Psoas muscle (tissue), 8 donors: Measurements from ENCODE around the gene FAM200B. TPM values are rescaled to one million over a fixed set of nuclear protein-coding genes. Genes with fewer than 3 reads are reported as not detected.

Experiments
- ATAC-seq, 4 donors: fragments of 200-7000 bp; cut with Tn5 transposase; one replicate each; pipeline ENCODE4 v1.9.1; 2020; ENCODE audit warnings: moderate library complexity in 3 of 4, mild to moderate bottlenecking in 2 of 4
- DNase-seq, 2 donors: peaks; one replicate each; pipeline ENCODE4 v3.0.0-alpha.2; 2020
- H3K27ac ChIP-seq: fragments of 200-600 bp; one replicate; pipeline ENCODE4 v1.8.0; 2022
- H3K27me3 ChIP-seq, 3 donors: fragments of 200-600 bp in 1 of 3; one replicate each; pipeline versions ENCODE4 v1.6.1 to v1.8.0; 2013 to 2022; ENCODE audit warnings: low read length in 2 of 3, mild to moderate bottlenecking in 2 of 3, moderate library complexity in 1 of 3; ENCODE audit not compliant: insufficient read depth in 3 of 3
- H3K36me3 ChIP-seq, 2 donors: fragments of 200-600 bp in 1 of 2; one replicate each; pipeline versions ENCODE4 v1.6.1 to v1.8.0; 2013 to 2022; ENCODE audit warnings: low read depth in 1 of 2, mild to moderate bottlenecking in 1 of 2, moderate library complexity in 1 of 2; ENCODE audit not compliant: insufficient read depth in 1 of 2
- H3K4me1 ChIP-seq: fragments of 200-600 bp; one replicate; pipeline ENCODE4 v1.8.0; 2022
- H3K4me3 ChIP-seq: fragments of 200-600 bp; one replicate; pipeline ENCODE4 v1.8.0; 2022; ENCODE audit warnings: mild to moderate bottlenecking
- H3K9me3 ChIP-seq: fragments of 200-600 bp; one replicate; pipeline ENCODE4 v1.8.0; 2022
- WGBS, 3 donors: extraction: QIAGEN DNeasy Blood & Tissue Kit; methylation state at CpG; one replicate each; pipeline versions ENCODE4 v1.1.6 to v1.1.7; 2013; 5-methylcytosine and 5-hydroxymethylcytosine counted together
- intact Hi-C, 2 donors: fragments of 100-400 bp; cut with DNase I; formaldehyde crosslinking; loops; one replicate each; pipeline versions ENCODE4 v1.11.0 to v1.14.2; 2022
- polyA plus RNA-seq, 3 donors: library from polyadenylated mRNA; stranded (reverse); fragments of 200-250 nt; gene quantifications; one replicate each; pipeline ENCODE4 v1.2.3, GENCODE V29; 2013
- total RNA-seq, 4 donors: library from RNA; stranded (reverse); fragmentation: NEBNext Ultra II Directional in 2 of 4; extraction: Animal tissue kit (Norgen Biotek cat#: 25700) in 2 of 4; gene quantifications; one replicate each; pipeline versions ENCODE4 v1.2.1 to v1.2.4, GENCODE V29; 2021 to 2023
- TF ChIP-seq, protein P1 (sequence below): fragments of 200-600 bp; IDR thresholded peaks from one replicate; pipeline ENCODE4 v1.8.0; 2022; ENCODE audit warnings: antibody characterized with exemption
- donor health status: healthy with polysubstance abuse.
- donor health status: DM: no; HTN: no; CAD: no; lungs with moderate emphysema.
- donor health status: Bipolar disorder and iron deficiency.
- donor health status: healthy.
- donor health status: DM: yes; HTN: yes; CAD: no.
- donor health status: DM: no; HTN: no; CAD: no.
- donor health status: DM: no; HTN: no; CAD: no.
- donor health status: DM: yes; HTN: yes; CAD: no.

The FAM200B gene
- total and polyA plus RNA-seq, 7 donors: 16.3 to 44.2 (median 21.3) TPM

DNA sequence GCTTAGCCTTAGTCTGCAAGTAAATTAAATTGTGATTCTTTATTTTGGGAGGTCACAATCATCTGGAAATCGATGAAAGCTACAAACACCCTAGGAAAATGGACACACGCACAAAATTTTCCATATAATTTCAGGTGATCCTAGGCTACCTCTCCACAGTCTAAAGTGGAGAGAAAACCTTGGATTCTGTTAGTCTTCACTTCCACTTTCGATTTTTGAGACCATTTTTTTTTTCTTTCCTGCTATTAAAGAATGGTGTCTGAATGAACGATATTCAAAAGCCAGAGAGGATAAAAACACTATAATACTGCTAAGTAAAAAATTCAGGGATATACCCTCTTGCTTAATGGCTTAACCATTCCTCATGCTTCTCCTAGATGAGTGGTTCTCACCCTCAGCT is 28.2 kb upstream of the FAM200B start:
- Histone ChIP-seq H3K9me3 (no peaks in the 10 kb centered on the region), H3K27ac (peak overlapping the region; percentile 100), H3K4me3 (peak overlapping the region; percentile 83), H3K4me1 (peaks cover 47% of the 10 kb centered on the region), H3K36me3 (no peaks in the 10 kb centered on the region), H3K27me3 (no peaks in the 10 kb centered on the region)
- no peak for ATAC-seq
- TF ChIP-seq, protein P1, sequence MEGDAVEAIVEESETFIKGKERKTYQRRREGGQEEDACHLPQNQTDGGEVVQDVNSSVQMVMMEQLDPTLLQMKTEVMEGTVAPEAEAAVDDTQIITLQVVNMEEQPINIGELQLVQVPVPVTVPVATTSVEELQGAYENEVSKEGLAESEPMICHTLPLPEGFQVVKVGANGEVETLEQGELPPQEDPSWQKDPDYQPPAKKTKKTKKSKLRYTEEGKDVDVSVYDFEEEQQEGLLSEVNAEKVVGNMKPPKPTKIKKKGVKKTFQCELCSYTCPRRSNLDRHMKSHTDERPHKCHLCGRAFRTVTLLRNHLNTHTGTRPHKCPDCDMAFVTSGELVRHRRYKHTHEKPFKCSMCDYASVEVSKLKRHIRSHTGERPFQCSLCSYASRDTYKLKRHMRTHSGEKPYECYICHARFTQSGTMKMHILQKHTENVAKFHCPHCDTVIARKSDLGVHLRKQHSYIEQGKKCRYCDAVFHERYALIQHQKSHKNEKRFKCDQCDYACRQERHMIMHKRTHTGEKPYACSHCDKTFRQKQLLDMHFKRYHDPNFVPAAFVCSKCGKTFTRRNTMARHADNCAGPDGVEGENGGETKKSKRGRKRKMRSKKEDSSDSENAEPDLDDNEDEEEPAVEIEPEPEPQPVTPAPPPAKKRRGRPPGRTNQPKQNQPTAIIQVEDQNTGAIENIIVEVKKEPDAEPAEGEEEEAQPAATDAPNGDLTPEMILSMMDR: no peak
- DNase-seq: no peak
- intact Hi-C loops: loop anchor here (5.0 to 10.0 kb wide), 4 partner anchors 176 to 819 kb away; partner anchors contain the start of gene CPEB2 (in 1 of the 2)
- WGBS, 3 donors: 11 to 22% (median 15%) methylated on average over 4 of the region's 4 CpGs

DNA sequence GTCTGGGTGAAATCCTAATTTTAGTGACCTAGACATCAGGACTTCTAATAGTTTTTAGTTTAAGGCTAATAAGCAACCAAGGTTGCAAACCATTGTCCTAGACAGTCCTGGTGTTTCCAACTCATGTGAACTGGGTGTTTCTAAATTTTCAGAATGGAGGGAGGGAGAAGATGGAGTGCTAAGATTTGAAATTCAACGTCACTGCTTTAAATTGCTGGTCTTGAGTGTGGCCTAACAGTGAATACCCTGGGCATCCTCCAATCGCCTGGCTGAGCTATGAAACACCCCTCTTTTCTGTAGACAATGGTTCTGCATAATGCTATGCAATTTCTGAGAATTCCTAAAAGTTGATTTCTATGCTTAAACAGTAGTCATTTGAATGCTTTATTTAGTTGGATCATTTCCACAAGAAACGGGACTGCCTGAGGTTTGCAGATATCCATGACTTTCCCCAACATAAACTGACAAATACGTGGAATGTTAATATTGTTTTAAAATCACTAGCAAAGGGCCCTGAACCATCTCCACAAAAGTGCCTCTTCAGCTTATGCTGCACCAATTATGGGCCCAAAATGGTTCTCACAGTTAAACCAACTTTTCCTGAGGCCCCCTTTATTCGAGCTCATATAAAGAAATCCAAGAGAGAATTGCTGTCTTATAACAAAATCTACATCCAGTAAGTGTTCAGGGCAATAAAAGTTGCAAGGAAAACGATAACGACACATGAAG is 27.6 kb upstream of the FAM200B start:
- intact Hi-C loops: loop anchor here (2.0 to 10.0 kb wide), 5 partner anchors 175 to 819 kb away; partner anchors contain the start of gene CPEB2 (in 1 of the 2)
- Histone ChIP-seq H3K9me3 (no peaks in the 10 kb centered on the region), H3K4me1 (peaks cover 45% of the 10 kb centered on the region), H3K4me3 (peak overlapping the region; percentile 83), H3K36me3 (no peaks in the 10 kb centered on the region), H3K27ac (peak overlapping the region; percentile 100), H3K27me3 (no peaks in the 10 kb centered on the region)
- TF ChIP-seq, protein P1: no peak
- no peak for DNase-seq
- ATAC-seq: no peak
- 0 to 5% (median 2%) methylated on average over 7 of the region's 7 CpGs for WGBS, 3 donors

DNA sequence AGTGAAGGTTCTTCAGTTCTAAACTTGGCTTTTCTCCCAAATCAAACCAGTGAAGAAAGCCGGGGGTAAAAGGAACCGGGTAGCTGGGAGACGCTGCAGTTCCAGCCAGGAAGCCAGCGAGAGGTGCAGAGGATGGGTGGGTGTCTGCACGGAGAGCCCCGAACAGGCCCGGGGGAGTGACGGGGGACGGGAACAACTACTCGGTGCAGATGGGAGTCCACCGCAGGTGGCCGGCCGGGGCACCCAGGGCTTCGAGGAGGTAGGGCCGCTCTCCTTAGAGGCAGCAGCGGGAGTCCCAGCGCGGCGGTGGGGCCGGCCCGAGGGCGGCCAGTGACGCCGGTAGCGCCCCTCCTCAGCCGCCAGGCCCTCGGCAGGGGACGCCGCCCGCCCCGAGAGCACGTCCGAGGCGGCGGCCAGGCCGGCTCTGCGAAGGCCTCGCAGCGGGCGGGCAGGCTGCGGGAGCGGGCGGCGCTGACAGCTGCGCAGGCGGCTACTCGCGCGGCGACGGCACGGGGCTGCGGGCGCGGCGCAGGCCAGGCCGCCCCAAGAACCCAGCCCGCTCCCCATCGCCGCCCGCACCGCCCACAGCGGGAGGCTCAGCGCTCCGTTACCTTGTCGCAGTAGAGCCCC is 26.9 kb upstream of the FAM200B start:
- H3K9me3 ChIP-seq: no peaks in the 10 kb centered on the region
- peaks cover 38% of the 10 kb centered on the region for H3K4me1 ChIP-seq
- no peaks in the 10 kb centered on the region for H3K27me3 ChIP-seq
- intact Hi-C loops: loop anchor here (2.0 to 10.0 kb wide), 6 partner anchors 176 to 820 kb away; partner anchors contain the start of gene CPEB2 (in 2 of the 2)
- no peaks in the 10 kb centered on the region for H3K36me3 ChIP-seq
- peak; percentile 45 to 68 for DNase-seq
- WGBS, 3 donors: 0 to 1% (median 0%) methylated on average over 34 to 66 of the region's 66 CpGs
- H3K27ac ChIP-seq: peak overlapping the region; percentile 100
- H3K4me3 ChIP-seq: peak overlapping the region; percentile 83
- TF ChIP-seq, protein P1: no peak
- peak; percentile 54 to 69 (median 65) for ATAC-seq

DNA sequence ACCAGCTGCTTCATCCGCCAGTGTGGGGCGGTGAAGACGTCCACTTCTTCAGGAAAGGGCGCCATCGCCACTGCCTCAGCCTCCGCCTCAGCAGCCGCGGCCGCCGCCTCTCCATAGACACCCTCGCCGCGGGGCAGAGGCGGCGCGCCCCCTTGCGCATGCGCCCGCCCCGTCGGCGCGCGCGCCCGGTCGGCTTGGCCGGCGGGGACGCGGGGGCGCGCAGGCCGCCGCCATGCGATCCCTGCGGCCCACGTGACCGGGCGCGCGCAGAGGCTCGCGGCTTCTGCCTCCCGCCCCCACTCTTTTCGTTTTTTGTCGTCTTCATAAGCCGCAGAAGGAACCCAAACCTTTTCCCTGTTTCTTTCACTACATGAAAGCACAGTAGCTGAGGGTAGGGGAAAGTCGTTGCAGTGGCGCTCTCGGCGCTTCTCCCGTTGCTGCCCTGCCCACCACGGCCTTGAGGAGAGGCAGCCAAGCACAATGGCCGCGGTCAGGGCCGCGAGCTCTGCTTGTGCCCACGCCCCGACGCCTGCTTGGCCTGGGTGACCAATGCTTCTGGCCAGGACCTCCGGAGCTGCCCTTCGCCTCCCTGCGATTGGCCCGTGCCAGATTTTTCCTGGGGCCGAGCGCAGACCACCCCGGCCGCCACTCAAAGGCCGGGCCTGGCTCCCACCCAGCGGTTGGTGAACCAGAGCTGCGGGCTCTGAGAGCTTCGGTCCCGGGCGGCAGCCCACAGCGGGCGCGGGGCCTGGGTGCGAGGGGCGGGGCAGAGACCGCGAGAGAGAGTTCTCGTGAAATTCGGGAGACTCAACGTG is 26.2 kb upstream of the FAM200B start, which contains the start of gene FBXL5:
TSS of gene FBXL5 (minus strand) at position 135 of the 815 bp plus-strand sequence. CDS start at position 65, 70 bp downstream.
- WGBS, 3 donors: 1 to 3% (median 2%) methylated on average over 64 to 85 of the region's 85 CpGs
- intact Hi-C loops: loop anchor here (2.0 to 10.0 kb wide), 5 partner anchors 177 to 821 kb away; partner anchors contain the start of gene CPEB2 (in 2 of the 2)

More for the DNA sequence above, 26.2 kb upstream of the FAM200B start, which contains the start of gene FBXL5:
- Histone ChIP-seq H3K36me3 (no peaks in the 10 kb centered on the region), H3K9me3 (no peaks in the 10 kb centered on the region), H3K4me3 (peak within 1 kb of the TSS; percentile 83), H3K4me1 (peaks cover 31% of the 10 kb centered on the region), H3K27ac (peak within 1 kb of the TSS; percentile 100), H3K27me3 (no peaks in the 10 kb centered on the region)
- peak; percentile 93 to 94 (median 93) for ATAC-seq
- TF ChIP-seq, protein P1: no peak
- peak; percentile 84 to 90 for DNase-seq
